SK-N-SH (cell line): ENCODE results near the gene FGFBP2. TPM values are rescaled to one million over a fixed set of nuclear protein-coding genes. Genes with fewer than 3 reads are reported as not detected.

Experiments
- CTCF ChIA-PET: fragments of 300-600, 350-600 bp; formaldehyde crosslinking; extraction: SDS; loops from one replicate; lab custom pipeline; 2021; lab: Yijun Ruan, JAX
- POLR2A ChIA-PET: fragments of 350-600 bp; sonication (Branson Sonifier 250); formaldehyde crosslinking; extraction: SDS; loops from one replicate; lab custom pipeline; 2020; ENCODE audit warnings: antibody characterized with exemption, inconsistent platforms; lab: Yijun Ruan, JAX
- DNase-seq: peaks from one replicate; pipeline ENCODE4 v3.0.0; 2012
- H2AFZ ChIP-seq: fragments of 200-600 bp; sonication (generic); 2 replicates; pipeline ENCODE4 v1.8.1; 2016; ENCODE audit warnings: antibody characterized with exemption, mild to moderate bottlenecking, low read depth
- H3F3A ChIP-seq: fragments of 200-600 bp; sonication (generic); replicated peaks from 2 replicates; pipeline ENCODE3; 2016; ENCODE audit warnings: antibody characterized with exemption, mild to moderate bottlenecking; ENCODE audit not compliant: insufficient read depth
- H3K27ac ChIP-seq, 2 experiments: fragments of 200-500 bp in 1 of 2; fragments of 200-600 bp in 1 of 2; sonication (Bioruptor generic) in 1 of 2; sonication (generic), shearing (Covaris generic) in 1 of 2; 2 replicates each; pipeline versions ENCODE4 v1.5.1 to v1.6.1; 2014 to 2016; ENCODE audit warnings: low read depth in 2 of 2, inconsistent platforms in 1 of 2, low read length in 1 of 2, mild to moderate bottlenecking in 1 of 2, mixed read lengths in 1 of 2
- H3K27me3 ChIP-seq: fragments of 200-600 bp; sonication (generic), shearing (Covaris generic); 2 replicates; pipeline ENCODE4 v1.6.1; 2016; ENCODE audit warnings: mixed run types; ENCODE audit not compliant: insufficient read depth
- H3K36me3 ChIP-seq, 2 experiments: fragments of 200-500 bp in 1 of 2; fragments of 200-600 bp in 1 of 2; sonication (Bioruptor generic) in 1 of 2; sonication (generic) in 1 of 2; replicated peaks in 1 of 2; 2 replicates each; pipeline versions ENCODE3 to v1.5.1; 2014 to 2016; ENCODE audit warnings: low read length in 1 of 2, mild to moderate bottlenecking in 1 of 2; ENCODE audit not compliant: insufficient read depth in 2 of 2, control insufficient read depth in 1 of 2
- H3K4me1 ChIP-seq, 2 experiments: fragments of 200-500 bp in 1 of 2; fragments of 200-600 bp in 1 of 2; sonication (Bioruptor generic) in 1 of 2; sonication (generic), shearing (Covaris generic) in 1 of 2; 2 replicates each; pipeline versions ENCODE4 v1.5.1 to v1.6.1; 2014 to 2016; ENCODE audit warnings: low read depth in 1 of 2, low read length in 1 of 2, mixed run types in 1 of 2; ENCODE audit not compliant: insufficient read depth in 2 of 2, control insufficient read depth in 1 of 2
- H3K4me2 ChIP-seq: fragments of 200-600 bp; sonication (generic), shearing (Covaris generic); 2 replicates; pipeline ENCODE4 v1.6.1; 2017; ENCODE audit warnings: mixed run types
- H3K4me3 ChIP-seq, 2 experiments: fragments of 200-500 bp in 1 of 2; fragments of 200-600 bp in 1 of 2; sonication (Bioruptor generic) in 1 of 2; sonication (generic), shearing (Covaris generic) in 1 of 2; 2 replicates each; pipeline versions ENCODE4 v1.5.1 to v1.8.1; 2014 to 2016; ENCODE audit warnings: low read depth in 2 of 2, inconsistent platforms in 1 of 2, low read length in 1 of 2, mild to moderate bottlenecking in 1 of 2, mixed read lengths in 1 of 2, moderate library complexity in 1 of 2
- H3K79me2 ChIP-seq: fragments of 200-600 bp; sonication (generic); 2 replicates; pipeline ENCODE4 v1.8.1; 2017; ENCODE audit warnings: mild to moderate bottlenecking; ENCODE audit not compliant: insufficient read depth
- H3K9ac ChIP-seq: fragments of 200-600 bp; sonication (generic); 2 replicates; pipeline ENCODE4 v1.6.1; 2017; ENCODE audit warnings: mixed run types
- H3K9me2 ChIP-seq: fragments of 200-600 bp; sonication (generic); 2 replicates; pipeline ENCODE4 v1.6.1; 2017; ENCODE audit warnings: mixed run types
- H3K9me3 ChIP-seq: fragments of 200-600 bp; sonication (generic); 2 replicates; pipeline ENCODE4 v1.6.1; 2017; ENCODE audit warnings: mixed run types, mild to moderate bottlenecking, moderate library complexity
- H4K20me1 ChIP-seq: fragments of 200-600 bp; sonication (generic); 2 replicates; pipeline ENCODE4 v1.6.1; 2017; ENCODE audit warnings: mild to moderate bottlenecking, mixed run types; ENCODE audit not compliant: insufficient read depth
- ELF1 ChIP-seq: IDR thresholded peaks from 2 replicates; pipeline ENCODE4 v1.4.0; 2012
- FOSL2 ChIP-seq: IDR thresholded peaks from 2 replicates; pipeline ENCODE4 v1.4.0; 2012; ENCODE audit warnings: low read depth, mild to moderate bottlenecking, moderate library complexity, borderline replicate concordance
- FOXJ3 ChIP-seq: sonication (generic); formaldehyde crosslinking; IDR thresholded peaks from 2 replicates; pipeline ENCODE4 v1.5.1; 2020; ENCODE audit warnings: mild to moderate bottlenecking, missing genetic modification reagents
- NFIC ChIP-seq: IDR thresholded peaks from 2 replicates; pipeline ENCODE4 v1.4.0; 2012; ENCODE audit warnings: borderline replicate concordance
- POLR2AphosphoS5 ChIP-seq: IDR thresholded peaks from 2 replicates; pipeline ENCODE4 v1.6.1; 2012; ENCODE audit warnings: low read depth, low read length
- REST ChIP-seq: IDR thresholded peaks from 2 replicates; pipeline ENCODE4 v1.6.1; 2012; ENCODE audit warnings: mild to moderate bottlenecking, low read depth, low read length, moderate library complexity
- SIN3A ChIP-seq: IDR thresholded peaks from 2 replicates; pipeline ENCODE4 v1.6.1; 2012; ENCODE audit warnings: low read depth, mild to moderate bottlenecking, low read length, moderate library complexity, borderline replicate concordance
- TAF1 ChIP-seq: IDR thresholded peaks from 2 replicates; pipeline ENCODE4 v1.6.1; 2012; ENCODE audit warnings: low read depth, mild to moderate bottlenecking, low read length, moderate library complexity, borderline replicate concordance
- TCF12 ChIP-seq: IDR thresholded peaks from 2 replicates; pipeline ENCODE4 v1.4.0; 2012
- TEAD4 ChIP-seq: IDR thresholded peaks from 2 replicates; pipeline ENCODE4 v1.4.0; 2012; ENCODE audit warnings: mild to moderate bottlenecking, borderline replicate concordance; ENCODE audit not compliant: insufficient read depth
- USF1 ChIP-seq: IDR thresholded peaks from 2 replicates; pipeline ENCODE4 v1.4.0; 2012; ENCODE audit warnings: low read depth, borderline replicate concordance
- WGBS: methylation state at CpG from one replicate; pipeline ENCODE4 v1.1.6; 2017; ENCODE audit warnings: low lambda C conversion rate; 5-methylcytosine and 5-hydroxymethylcytosine counted together
- polyA plus RNA-seq, 3 experiments: library from polyadenylated mRNA; depleted of rRNA; stranded (reverse); fragments of >200 nt; gene quantifications; 2 replicates each; pipeline ENCODE4 v1.2.3, GENCODE V29; 2012

The FGFBP2 gene
- polyA plus RNA-seq, 1 of the 3 experiments (the other 2 are of a cell fraction): 0.62 TPM

GRCh38 chr4:15963576-15963975 is 601 bp upstream of the FGFBP2 start:
- no peaks in the 10 kb centered on the region for H3K36me3 ChIP-seq
- H3K27ac ChIP-seq: no peak overlapping the region
- ChIA-PET POLR2A (no interaction called here), CTCF (interaction anchor here (0.5 to 5.4 kb wide), 18 partner anchors 8 to 301 kb away, joined by 3 to 60 read pairs (median 4); no protein-coding TSS in a partner anchor)
- H2AFZ ChIP-seq: no peak overlapping the region
- H3F3A ChIP-seq: no peaks in the 10 kb centered on the region
- no peaks in the 10 kb centered on the region for H4K20me1 ChIP-seq
- no peaks in the 10 kb centered on the region for H3K79me2 ChIP-seq
- peak; percentile 26 for DNase-seq
- H3K9ac ChIP-seq: no peak overlapping the region
- no peak overlapping the region for H3K4me3 ChIP-seq
- no peaks in the 10 kb centered on the region for H3K9me3 ChIP-seq
- H3K27me3 ChIP-seq: no peaks in the 10 kb centered on the region
- TF ChIP-seq TCF12 (no peak), TEAD4 (no peak), FOXJ3 (CRISPR knock-in tag) (no peak), NFIC (no peak), POLR2AphosphoS5 (no peak), TAF1 (no peak), SIN3A (no peak), FOSL2 (no peak), REST (no peak)
- no peak overlapping the region for H3K4me2 ChIP-seq
- no peaks in the 10 kb centered on the region for H3K9me2 ChIP-seq
- 75% methylated on average over 4 of the region's 4 CpGs for WGBS
- peaks cover 0 to 9% of the 10 kb centered on the region in 2 experiments; a peak in 1 of 4 replicates for H3K4me1 ChIP-seq

GRCh38 chr4:15961781-15962510 is 1.0 kb downstream of the FGFBP2 start:
- Histone ChIP-seq H3K4me3 (no peak overlapping the region), H3K4me2 (no peak overlapping the region), H2AFZ (no peak overlapping the region), H3F3A (no peaks in the 10 kb centered on the region), H3K27me3 (no peaks in the 10 kb centered on the region), H3K79me2 (no peaks in the 10 kb centered on the region), H3K9ac (no peak overlapping the region)
- POLR2A ChIA-PET: no interaction called here
- DNase-seq: no peak
- TF ChIP-seq USF1: no peak
- TF ChIP-seq ELF1: no peak
- TF ChIP-seq, all 33 proteins: peak for 0
- no peaks in the 10 kb centered on the region for H3K9me3 ChIP-seq
- H3K36me3 ChIP-seq: no peaks in the 10 kb centered on the region
- 80% methylated on average over 16 of the region's 16 CpGs for WGBS
- H3K27ac ChIP-seq: no peak overlapping the region
- H3K9me2 ChIP-seq: no peaks in the 10 kb centered on the region
- peaks cover 0 to 9% of the 10 kb centered on the region in 2 experiments; a peak in 1 of 4 replicates for H3K4me1 ChIP-seq
- CTCF ChIA-PET: interaction anchor here (0.6 to 5.4 kb wide), 14 partner anchors 15 to 302 kb away, joined by 3 to 60 read pairs (median 4); no protein-coding TSS in a partner anchor
- H4K20me1 ChIP-seq: no peaks in the 10 kb centered on the region
